Trophoblast cell (in vitro differentiated cells and primary cell): ENCODE results near the gene HK2.

Source experiments
- DNase-seq, 2 donors: peaks; one replicate each; pipeline ENCODE4 v3.0.0-alpha.2; 2016
- H2AFZ ChIP-seq: 2 replicates; pipeline ENCODE4 v1.6.1; 2013; ENCODE audit warnings: low read length, moderate library complexity, mild to moderate bottlenecking; ENCODE audit not compliant: insufficient read depth, poor library complexity
- H2AK5ac ChIP-seq: 2 replicates; pipeline ENCODE4 v1.6.1; 2013; ENCODE audit warnings: mild to moderate bottlenecking, low read length
- H2BK120ac ChIP-seq: 2 replicates; pipeline ENCODE4 v1.6.1; 2013; ENCODE audit warnings: low read length, mild to moderate bottlenecking, moderate library complexity; ENCODE audit not compliant: insufficient read depth, poor library complexity
- H2BK12ac ChIP-seq: 2 replicates; pipeline ENCODE4 v1.6.1; 2013; ENCODE audit warnings: mild to moderate bottlenecking, low read length, moderate library complexity
- H2BK5ac ChIP-seq: 2 replicates; pipeline ENCODE4 v1.6.1; 2013; ENCODE audit warnings: low read length, low read depth, moderate library complexity, mild to moderate bottlenecking; ENCODE audit not compliant: poor library complexity
- H3K14ac ChIP-seq: 2 replicates; pipeline ENCODE4 v1.6.1; 2013; ENCODE audit warnings: mild to moderate bottlenecking, low read length
- H3K18ac ChIP-seq: 2 replicates; pipeline ENCODE4 v1.6.1; 2013; ENCODE audit warnings: mild to moderate bottlenecking, low read length
- H3K23ac ChIP-seq: 2 replicates; pipeline ENCODE4 v1.6.1; 2013; ENCODE audit warnings: low read length
- H3K27ac ChIP-seq: 2 replicates; pipeline ENCODE4 v1.5.1; 2013; ENCODE audit warnings: low read depth, mild to moderate bottlenecking, inconsistent platforms, low read length, moderate library complexity
- H3K27me3 ChIP-seq: 2 replicates; pipeline ENCODE4 v1.6.1; 2013; ENCODE audit warnings: inconsistent platforms, mild to moderate bottlenecking, low read length, moderate library complexity; ENCODE audit not compliant: insufficient read depth
- H3K36me3 ChIP-seq, 2 experiments: 1 replicate in 1 of 2; 2 replicates in 1 of 2; pipeline ENCODE4 v1.6.1; 2013; ENCODE audit warnings: low read length in 2 of 2, mild to moderate bottlenecking in 2 of 2, moderate library complexity in 1 of 2; ENCODE audit not compliant: insufficient read depth in 2 of 2, control insufficient read depth in 1 of 2
- H3K4ac ChIP-seq: 2 replicates; pipeline ENCODE4 v1.6.1; 2013; ENCODE audit warnings: low read depth, mild to moderate bottlenecking, low read length, moderate library complexity
- H3K4me1 ChIP-seq, 2 experiments: 1 replicate in 1 of 2; 2 replicates in 1 of 2; pipeline ENCODE4 v1.6.1; 2013; ENCODE audit warnings: low read length in 2 of 2, mild to moderate bottlenecking in 2 of 2, moderate library complexity in 1 of 2; ENCODE audit not compliant: insufficient read depth in 2 of 2, control insufficient read depth in 1 of 2
- H3K4me2 ChIP-seq: 2 replicates; pipeline ENCODE4 v1.6.1; 2013; ENCODE audit warnings: inconsistent platforms, mild to moderate bottlenecking, low read length, moderate library complexity
- H3K4me3 ChIP-seq: 2 replicates; pipeline ENCODE4 v1.5.1; 2013; ENCODE audit warnings: mild to moderate bottlenecking, low read depth, low read length, inconsistent platforms
- H3K79me1 ChIP-seq: one replicate; pipeline ENCODE4 v1.6.1; 2013; ENCODE audit warnings: low read length
- H3K79me2 ChIP-seq: 2 replicates; pipeline ENCODE4 v1.6.1; 2013; ENCODE audit warnings: low read length, mild to moderate bottlenecking; ENCODE audit not compliant: control insufficient read depth, insufficient read depth, poor library complexity
- H3K9ac ChIP-seq: 2 replicates; pipeline ENCODE4 v1.6.1; 2013; ENCODE audit warnings: mild to moderate bottlenecking, low read length
- H3K9me3 ChIP-seq: 2 replicates; pipeline ENCODE4 v1.6.1; 2013; ENCODE audit warnings: low read depth, mild to moderate bottlenecking, control low read depth, inconsistent platforms, low read length; ENCODE audit not compliant: insufficient read depth
- H4K12ac ChIP-seq: 2 replicates; pipeline ENCODE4 v1.6.1; 2013; ENCODE audit warnings: low read depth, mild to moderate bottlenecking, low read length, moderate library complexity
- H4K8ac ChIP-seq: 2 replicates; pipeline ENCODE4 v1.6.1; 2013; ENCODE audit warnings: low read depth, mild to moderate bottlenecking, low read length, moderate library complexity
- H4K91ac ChIP-seq: one replicate; pipeline ENCODE4 v1.6.1; 2013; ENCODE audit warnings: low read depth, mild to moderate bottlenecking, low read length, moderate library complexity
- WGBS: extraction: QIAGEN DNeasy Blood & Tissue Kit; methylation state at CpG from one replicate; pipeline ENCODE4 v1.1.7; 2013; ENCODE audit warnings: missing lambda C conversion rate; ENCODE audit not compliant: insufficient read length, insufficient coverage; ENCODE audit errors: extremely low coverage; 5-methylcytosine and 5-hydroxymethylcytosine counted together

The HK2 gene

DNA sequence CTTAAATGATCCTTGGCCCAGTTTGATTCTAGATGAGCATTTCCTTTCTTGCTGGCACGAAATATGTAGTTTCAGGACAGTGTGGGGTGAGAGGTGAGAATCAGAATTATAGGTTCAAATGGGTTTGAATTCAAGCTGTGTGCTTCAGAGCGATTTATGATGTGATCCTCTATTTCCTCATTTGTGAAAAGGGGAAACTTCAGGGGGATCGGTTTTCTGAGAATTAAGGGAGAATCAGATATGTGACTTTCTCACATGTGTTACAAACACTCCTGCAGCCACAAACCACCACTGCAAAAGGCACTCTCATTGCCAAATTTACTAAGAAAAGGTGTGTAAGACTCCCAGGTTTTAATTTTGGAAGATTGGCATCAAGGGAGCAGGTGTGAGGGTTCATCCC is 24.4 kb downstream of the HK2 start:
- H4K12ac ChIP-seq: no peak overlapping the region
- H3K4ac ChIP-seq: no peak overlapping the region
- DNase-seq: no peak
- H2AFZ ChIP-seq: no peak overlapping the region
- H3K27ac ChIP-seq: no peak overlapping the region
- H3K4me2 ChIP-seq: no peak overlapping the region
- no peak overlapping the region for H2BK12ac ChIP-seq
- peaks cover 2% of the 10 kb centered on the region for H3K79me2 ChIP-seq
- no peaks in the 10 kb centered on the region for H3K27me3 ChIP-seq
- no peak overlapping the region for H3K14ac ChIP-seq
- no peak overlapping the region for H3K4me3 ChIP-seq
- H2BK120ac ChIP-seq: no peak overlapping the region
- H3K9ac ChIP-seq: no peak overlapping the region
- H4K8ac ChIP-seq: no peak overlapping the region
- H2AK5ac ChIP-seq: no peak overlapping the region
- no peak overlapping the region for H2BK5ac ChIP-seq
- H3K79me1 ChIP-seq: no peaks in the 10 kb centered on the region
- no peak overlapping the region for H3K23ac ChIP-seq
- no peak overlapping the region for H3K18ac ChIP-seq
- no CpG with 5 or more reads among the region's 3 CpGs for WGBS
- no peaks in the 10 kb centered on the region for H3K9me3 ChIP-seq
- no peak overlapping the region for H4K91ac ChIP-seq
- H3K4me1 ChIP-seq: peaks cover 0 to 2% of the 10 kb centered on the region in 2 experiments
- H3K36me3 ChIP-seq: peaks cover 0 to 3% of the 10 kb centered on the region in 2 experiments

DNA sequence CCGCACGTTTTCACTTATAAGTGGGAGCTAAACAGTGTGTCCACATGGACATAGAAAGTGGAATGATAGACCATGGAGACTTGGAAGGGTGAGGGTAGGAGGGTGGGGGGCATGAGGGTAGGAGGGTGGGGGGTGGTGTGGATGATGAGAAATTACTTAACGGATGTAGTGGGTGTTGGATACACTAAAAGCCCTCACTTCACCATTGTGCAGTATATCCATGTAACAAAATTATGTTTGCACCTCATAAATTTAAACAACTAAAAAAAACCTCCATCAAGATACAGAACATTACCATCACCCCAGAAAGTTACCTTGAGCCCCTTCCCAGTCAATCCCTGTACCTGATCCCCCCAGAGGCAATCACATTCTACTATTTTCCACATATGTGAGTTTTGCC is 26.2 kb downstream of the HK2 start:
- no peaks in the 10 kb centered on the region for H3K79me2 ChIP-seq
- no peak overlapping the region for H2BK5ac ChIP-seq
- peaks cover 5 to 8% of the 10 kb centered on the region in 2 experiments for H3K4me1 ChIP-seq
- DNase-seq: no peak
- no peak overlapping the region for H3K23ac ChIP-seq
- no peak overlapping the region for H3K4me3 ChIP-seq
- H3K18ac ChIP-seq: no peak overlapping the region
- no peak overlapping the region for H4K91ac ChIP-seq
- no peaks in the 10 kb centered on the region for H3K27me3 ChIP-seq
- H2BK12ac ChIP-seq: no peak overlapping the region
- no peaks in the 10 kb centered on the region for H3K36me3 ChIP-seq
- peaks cover 1% of the 10 kb centered on the region for H3K79me1 ChIP-seq
- H3K9ac ChIP-seq: no peak overlapping the region
- no peak overlapping the region for H2AFZ ChIP-seq
- no peak overlapping the region for H3K4me2 ChIP-seq
- H3K14ac ChIP-seq: no peak overlapping the region
- no peak overlapping the region for H4K8ac ChIP-seq
- H2AK5ac ChIP-seq: no peak overlapping the region
- no peak overlapping the region for H3K4ac ChIP-seq
- H3K9me3 ChIP-seq: no peaks in the 10 kb centered on the region
- no peak overlapping the region for H4K12ac ChIP-seq
- no peak overlapping the region for H3K27ac ChIP-seq
- no peak overlapping the region for H2BK120ac ChIP-seq
- no CpG with 5 or more reads among the region's 3 CpGs for WGBS

DNA sequence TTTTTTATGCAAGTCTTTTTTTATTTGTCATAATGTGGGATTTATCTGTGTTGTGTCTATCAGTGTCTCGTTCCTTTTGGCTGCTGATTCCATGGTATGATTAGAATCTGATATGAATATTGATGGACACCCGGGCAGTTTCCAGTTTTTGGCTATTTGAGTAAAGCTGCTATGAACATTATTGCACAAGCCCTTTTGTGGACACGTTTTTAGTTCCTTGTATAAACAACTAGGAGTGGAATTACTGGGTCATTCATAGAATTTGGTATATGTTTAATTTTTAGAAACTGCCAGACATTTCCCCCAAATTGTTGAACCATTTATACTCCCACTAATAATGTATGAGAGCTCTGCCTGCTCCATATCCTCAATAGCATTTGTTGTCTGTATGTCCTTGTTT is 26.6 kb downstream of the HK2 start:
- H3K79me1 ChIP-seq: peaks cover 1% of the 10 kb centered on the region
- H2AK5ac ChIP-seq: no peak overlapping the region
- H2BK5ac ChIP-seq: no peak overlapping the region
- H3K14ac ChIP-seq: no peak overlapping the region
- no peak overlapping the region for H3K9ac ChIP-seq
- H4K91ac ChIP-seq: no peak overlapping the region
- no peak overlapping the region for H3K18ac ChIP-seq
- H3K4ac ChIP-seq: no peak overlapping the region
- H2AFZ ChIP-seq: no peak overlapping the region
- no peak overlapping the region for H2BK120ac ChIP-seq
- H3K36me3 ChIP-seq: no peaks in the 10 kb centered on the region
- DNase-seq: no peak
- peaks cover 9 to 13% of the 10 kb centered on the region in 2 experiments for H3K4me1 ChIP-seq
- H3K4me2 ChIP-seq: no peak overlapping the region
- H4K8ac ChIP-seq: no peak overlapping the region
- no peaks in the 10 kb centered on the region for H3K79me2 ChIP-seq
- no CpG with 5 or more reads among the region's 3 CpGs for WGBS
- H3K4me3 ChIP-seq: no peak overlapping the region
- no peaks in the 10 kb centered on the region for H3K9me3 ChIP-seq
- H4K12ac ChIP-seq: no peak overlapping the region
- H3K23ac ChIP-seq: no peak overlapping the region
- H3K27me3 ChIP-seq: no peaks in the 10 kb centered on the region
- no peak overlapping the region for H2BK12ac ChIP-seq
- H3K27ac ChIP-seq: no peak overlapping the region

DNA sequence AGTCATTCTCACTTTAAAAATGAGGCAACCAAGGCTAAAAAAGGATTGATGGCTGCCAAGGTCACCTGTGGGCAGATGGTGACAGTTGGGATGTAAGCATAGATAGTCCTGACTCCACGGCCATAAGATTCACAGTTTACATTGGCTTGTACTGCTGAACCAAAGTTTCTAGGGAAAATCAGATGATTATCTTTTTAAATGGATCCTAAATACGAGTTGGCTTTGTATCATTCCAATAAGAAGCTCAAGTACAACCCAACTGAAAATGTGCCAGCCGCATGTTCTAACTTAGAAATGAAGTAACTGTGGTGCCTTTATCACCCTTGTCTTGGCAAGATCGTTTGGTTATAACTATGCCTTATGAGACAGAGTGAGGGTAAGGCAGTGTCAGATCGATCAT is 27.6 kb downstream of the HK2 start:
- H3K79me1 ChIP-seq: peaks cover 1% of the 10 kb centered on the region
- H4K8ac ChIP-seq: no peak overlapping the region
- H4K91ac ChIP-seq: no peak overlapping the region
- no peak overlapping the region for H2BK5ac ChIP-seq
- H3K4me2 ChIP-seq: no peak overlapping the region
- no peaks in the 10 kb centered on the region for H3K9me3 ChIP-seq
- no peak overlapping the region for H3K9ac ChIP-seq
- no peak overlapping the region for H3K4me3 ChIP-seq
- no peak overlapping the region for H3K27ac ChIP-seq
- no peak overlapping the region for H2BK120ac ChIP-seq
- WGBS: no CpG with 5 or more reads among the region's 5 CpGs
- no peak for DNase-seq
- H2AFZ ChIP-seq: no peak overlapping the region
- no peaks in the 10 kb centered on the region for H3K36me3 ChIP-seq
- H3K27me3 ChIP-seq: no peaks in the 10 kb centered on the region
- no peak overlapping the region for H2BK12ac ChIP-seq
- no peak overlapping the region for H3K14ac ChIP-seq
- peaks cover 19 to 23% of the 10 kb centered on the region in 2 experiments for H3K4me1 ChIP-seq
- no peaks in the 10 kb centered on the region for H3K79me2 ChIP-seq
- no peak overlapping the region for H3K4ac ChIP-seq
- no peak overlapping the region for H3K23ac ChIP-seq
- no peak overlapping the region for H2AK5ac ChIP-seq
- no peak overlapping the region for H3K18ac ChIP-seq
- no peak overlapping the region for H4K12ac ChIP-seq
